Esophagus muscularis mucosa (tissue), 4 donors: ENCODE data around the gene UST.

ENCODE experiments used
- EP300 ChIP-seq: sonication (generic); formaldehyde crosslinking; IDR thresholded peaks from one replicate; pipeline ENCODE4 v1.6.1; 2017; ENCODE audit warnings: antibody characterized with exemption
- POLR2A ChIP-seq: fragments of 450-650 bp; IDR thresholded peaks from one replicate; pipeline ENCODE4 v1.6.1; 2017; ENCODE audit warnings: antibody characterized with exemption, moderate library complexity, mild to moderate bottlenecking, low read depth
- POLR2AphosphoS5 ChIP-seq, 2 donors: sonication (generic); formaldehyde crosslinking; IDR thresholded peaks; one replicate each; pipeline ENCODE4 v1.6.1; 2017; ENCODE audit warnings: antibody characterized with exemption in 2 of 2
- TF ChIP-seq, protein P1 (sequence below), 3 experiments: fragments of 200-600 bp in 2 of 3; fragments of 450-650 bp in 1 of 3; sonication (generic) in 2 of 3; IDR thresholded peaks; one replicate each; pipeline ENCODE4 v1.5.1; 2017 to 2019; ENCODE audit warnings: antibody characterized with exemption in 3 of 3, mild to moderate bottlenecking in 2 of 3, moderate library complexity in 1 of 3

DNA sequence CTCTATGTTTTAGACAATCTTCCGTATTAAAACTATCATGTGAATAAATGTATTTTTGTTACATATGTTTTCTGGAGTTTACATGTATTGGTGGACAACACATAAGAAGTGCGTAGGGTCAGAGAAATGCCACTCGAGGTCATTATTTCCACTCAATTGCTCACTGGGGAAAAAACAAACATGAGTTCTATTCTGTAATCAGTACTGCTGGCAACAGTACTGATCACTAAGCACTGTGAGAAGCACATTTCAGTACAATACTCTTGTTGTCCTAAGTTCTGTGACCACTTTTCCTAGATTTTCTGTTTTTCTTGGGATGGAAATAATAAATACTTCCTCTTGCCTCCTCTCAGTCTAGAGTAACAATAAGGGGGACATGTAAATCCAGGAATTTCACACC lies 44.5 kb downstream of the UST start:
- no peak for TF ChIP-seq POLR2A
- TF ChIP-seq, protein P1, sequence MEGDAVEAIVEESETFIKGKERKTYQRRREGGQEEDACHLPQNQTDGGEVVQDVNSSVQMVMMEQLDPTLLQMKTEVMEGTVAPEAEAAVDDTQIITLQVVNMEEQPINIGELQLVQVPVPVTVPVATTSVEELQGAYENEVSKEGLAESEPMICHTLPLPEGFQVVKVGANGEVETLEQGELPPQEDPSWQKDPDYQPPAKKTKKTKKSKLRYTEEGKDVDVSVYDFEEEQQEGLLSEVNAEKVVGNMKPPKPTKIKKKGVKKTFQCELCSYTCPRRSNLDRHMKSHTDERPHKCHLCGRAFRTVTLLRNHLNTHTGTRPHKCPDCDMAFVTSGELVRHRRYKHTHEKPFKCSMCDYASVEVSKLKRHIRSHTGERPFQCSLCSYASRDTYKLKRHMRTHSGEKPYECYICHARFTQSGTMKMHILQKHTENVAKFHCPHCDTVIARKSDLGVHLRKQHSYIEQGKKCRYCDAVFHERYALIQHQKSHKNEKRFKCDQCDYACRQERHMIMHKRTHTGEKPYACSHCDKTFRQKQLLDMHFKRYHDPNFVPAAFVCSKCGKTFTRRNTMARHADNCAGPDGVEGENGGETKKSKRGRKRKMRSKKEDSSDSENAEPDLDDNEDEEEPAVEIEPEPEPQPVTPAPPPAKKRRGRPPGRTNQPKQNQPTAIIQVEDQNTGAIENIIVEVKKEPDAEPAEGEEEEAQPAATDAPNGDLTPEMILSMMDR (IDR thresholded peaks at IDR 0.05): no peak
- TF ChIP-seq POLR2AphosphoS5 (IDR thresholded peaks at IDR 0.05): no peak
- TF ChIP-seq EP300: no peak
